Daoy (cell line): ENCODE results near the gene CSNK1G1. TPM values are rescaled to one million over a fixed set of nuclear protein-coding genes. Genes with fewer than 3 reads are reported as not detected.

ENCODE experiments used
- DNase-seq: peaks from one replicate; pipeline ENCODE4 v3.0.0-alpha.2; 2015; ENCODE audit warnings: low read depth
- total RNA-seq: library from RNA; depleted of rRNA; stranded (reverse); fragments of >200 nt; shearing (Covaris generic); gene quantifications from 2 replicates; pipeline ENCODE4 v1.2.3, GENCODE V29; 2014

CSNK1G1 gene
- total RNA-seq, 1 experiment from 2014 or later, result 10.7 TPM

GRCh38 chr15:64191971-64192830 lies 163.8 kb downstream of the CSNK1G1 start:
- no peak for DNase-seq

DNA sequence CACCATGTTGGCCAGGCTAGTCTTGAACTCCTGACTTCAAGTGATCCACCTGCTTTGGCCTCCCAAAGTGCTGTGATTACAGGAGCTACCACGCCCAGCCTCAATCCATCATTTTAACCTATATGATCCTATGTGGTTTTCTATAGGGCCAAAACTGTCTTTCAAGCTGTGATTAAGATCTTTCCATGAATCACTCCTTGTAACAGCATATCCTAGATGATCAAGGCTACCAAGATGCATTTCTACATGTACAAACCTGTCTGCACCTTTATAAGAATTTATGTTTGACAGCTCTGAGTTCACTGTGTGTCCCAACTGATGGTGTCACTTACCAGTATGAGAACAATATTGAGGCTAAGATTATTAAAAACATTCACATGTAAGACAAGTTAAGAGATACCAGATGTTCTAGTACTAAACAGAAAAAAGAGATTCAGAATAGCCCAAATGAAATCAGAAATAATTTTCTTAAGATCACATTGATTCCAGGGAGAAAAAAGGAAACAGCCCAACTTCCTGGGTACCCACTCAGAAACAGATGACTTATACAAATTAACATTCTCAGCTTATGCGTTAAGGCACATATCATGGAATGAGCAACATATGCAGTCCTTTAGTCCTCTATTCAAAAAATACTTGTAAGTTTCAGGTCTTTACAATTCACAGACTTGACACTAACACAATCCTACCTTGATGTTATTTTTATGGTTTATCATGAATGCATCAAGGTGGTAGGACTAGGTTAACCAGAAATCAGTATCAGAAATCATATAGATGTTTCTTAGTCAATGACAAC lies 168.4 kb downstream of the CSNK1G1 start:
- DNase-seq, result no peak

DNA sequence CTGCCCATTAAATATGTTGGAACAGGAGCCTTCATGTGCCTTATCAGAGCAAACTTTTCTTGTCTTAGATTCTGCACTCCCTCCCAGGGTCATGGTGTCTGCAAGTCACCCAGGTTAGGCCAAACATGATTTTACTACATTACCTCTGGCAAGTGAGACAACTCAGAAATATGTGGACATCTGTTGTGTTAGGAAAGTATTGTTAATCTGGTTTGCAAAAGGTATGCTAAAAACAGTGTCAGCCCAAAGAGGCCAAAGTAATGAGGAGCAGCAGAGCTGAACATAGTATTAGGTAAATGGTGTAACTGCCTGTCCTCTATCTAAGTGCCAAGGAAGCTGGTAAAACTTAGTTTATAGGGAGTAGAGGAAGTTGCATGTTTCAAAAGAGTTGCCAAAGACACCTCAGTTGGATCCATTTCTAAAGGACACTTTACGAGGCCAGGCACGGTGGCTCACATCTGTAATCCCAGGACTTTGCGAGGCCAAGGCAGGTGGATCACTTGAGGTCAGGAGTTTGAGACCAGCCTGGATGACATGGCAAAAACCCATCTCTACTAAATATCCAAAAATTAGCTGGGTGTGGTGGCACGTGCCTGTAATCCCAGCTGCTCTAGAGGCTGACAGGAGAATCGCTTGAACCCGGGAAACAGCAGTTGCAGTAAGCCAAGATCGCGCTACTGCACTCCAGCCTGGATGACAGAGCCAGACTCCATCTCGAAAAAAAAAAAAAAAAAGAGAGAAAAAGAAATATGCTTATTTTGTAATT lies 170.6 kb downstream of the CSNK1G1 start:
- DNase-seq, result no peak

DNA sequence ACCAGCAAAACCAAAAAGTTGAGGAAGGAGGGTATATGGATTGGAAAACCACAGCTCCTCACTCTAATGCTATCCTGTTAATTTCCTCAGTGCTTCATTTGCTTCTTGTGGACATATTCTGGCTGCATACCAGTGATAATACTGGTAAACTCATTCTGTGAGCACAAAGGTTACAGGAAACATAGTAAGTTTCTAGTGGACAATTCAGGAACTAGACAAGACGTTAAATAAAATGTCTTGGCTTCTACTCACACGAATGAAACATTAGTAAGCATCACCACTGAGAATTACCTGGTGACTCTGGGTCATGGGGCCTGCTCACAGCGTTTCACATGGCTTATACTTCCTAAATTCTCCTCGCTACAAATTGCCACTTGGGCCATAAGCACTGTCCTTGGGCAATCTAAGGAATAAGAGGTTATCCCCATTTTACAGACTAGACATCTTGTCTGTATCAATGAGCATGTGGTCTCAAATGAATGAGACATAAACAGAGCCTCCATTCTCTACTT lies 173.1 kb downstream of the CSNK1G1 start:
- no peak for DNase-seq

GRCh38 chr15:64180235-64180824 lies 175.6 kb downstream of the CSNK1G1 start:
- no peak for DNase-seq

DNA sequence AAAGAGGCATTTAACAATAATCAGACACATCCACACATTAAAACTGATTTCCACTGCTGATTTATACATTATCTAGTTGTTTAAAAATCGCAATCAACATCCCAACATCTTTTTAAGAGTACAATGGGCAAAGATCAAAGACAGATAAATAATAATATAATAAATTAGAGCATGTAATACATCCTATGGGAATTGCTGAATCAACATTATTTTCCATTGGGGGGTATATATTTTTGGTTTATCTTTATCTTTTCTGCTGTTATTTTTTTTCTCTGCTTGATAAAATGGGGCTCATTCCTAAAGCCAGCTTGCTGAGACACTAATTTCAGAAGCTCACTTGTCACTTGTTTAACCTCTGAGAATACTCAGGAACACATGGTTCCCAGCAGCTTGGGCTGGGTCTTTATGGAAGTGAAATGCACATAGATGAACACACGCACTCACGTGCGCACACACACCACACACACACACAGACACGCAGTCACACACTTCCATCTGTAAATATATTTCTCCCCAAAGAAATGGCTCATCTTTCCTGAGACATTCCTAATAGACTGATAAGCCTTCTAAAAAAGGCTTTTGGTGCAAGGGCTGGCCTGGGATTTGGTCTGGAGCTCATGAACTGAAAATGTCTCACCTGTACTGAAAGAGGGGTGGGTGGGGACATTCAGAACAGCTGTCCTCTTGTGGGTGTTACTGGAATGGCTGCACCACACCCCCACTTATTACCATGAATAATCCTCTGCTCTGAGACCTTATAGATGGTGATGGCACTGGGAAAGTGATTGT lies 189.7 kb downstream of the CSNK1G1 start:
- DNase-seq, result no peak

DNA sequence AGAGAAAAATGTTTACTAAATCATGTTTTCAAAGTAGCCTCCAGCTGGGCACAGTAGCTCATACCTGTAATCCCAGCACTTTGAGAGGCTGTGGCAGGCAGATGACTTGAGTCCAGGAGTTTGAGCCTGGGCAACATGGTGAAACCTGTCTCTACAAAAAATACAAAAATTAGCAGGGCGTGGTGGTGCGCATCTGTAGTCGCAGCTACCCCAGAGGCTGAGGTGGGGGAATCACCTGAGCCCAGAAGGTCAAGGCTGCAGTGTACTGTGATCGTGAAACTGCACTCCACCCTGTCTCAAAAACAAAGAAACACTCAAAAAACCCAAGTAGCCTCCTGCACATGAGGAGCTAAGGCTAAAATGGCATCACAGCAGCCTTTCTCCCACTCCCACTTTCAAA lies 191.5 kb downstream of the CSNK1G1 start:
- DNase-seq, result no peak

DNA sequence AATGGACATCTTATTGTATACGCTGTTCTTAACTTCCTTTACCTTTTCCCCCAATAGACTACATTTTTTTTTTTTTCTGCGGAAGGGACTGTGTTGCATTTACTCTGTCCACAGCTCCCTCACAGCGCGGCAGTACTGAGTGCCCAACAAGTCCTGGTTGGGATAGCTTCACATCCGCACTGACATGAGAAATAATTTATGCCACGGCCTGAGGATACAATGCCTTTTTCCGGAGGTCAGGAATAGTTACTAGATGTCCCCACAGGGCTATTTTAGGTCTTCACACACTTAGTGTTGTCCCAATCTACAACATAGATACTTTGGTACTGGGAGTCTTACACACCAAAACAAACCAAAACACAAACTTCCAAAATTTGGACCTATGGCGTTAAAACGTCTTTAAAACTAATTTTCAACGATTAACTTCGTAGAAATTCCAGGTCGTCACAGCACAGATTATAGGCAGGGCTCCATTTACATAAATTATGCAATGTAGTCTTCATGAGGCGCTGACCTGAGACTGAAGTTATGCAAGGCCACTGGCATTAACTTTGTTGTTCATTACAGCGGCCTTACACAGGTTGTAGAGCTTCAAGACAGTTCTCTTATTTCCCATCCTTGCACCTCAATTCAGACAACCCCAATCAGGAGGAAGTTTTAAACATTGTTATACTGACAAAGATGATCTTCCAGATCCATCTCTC lies 192.2 kb downstream of the CSNK1G1 start:
- no peak for DNase-seq

DNA sequence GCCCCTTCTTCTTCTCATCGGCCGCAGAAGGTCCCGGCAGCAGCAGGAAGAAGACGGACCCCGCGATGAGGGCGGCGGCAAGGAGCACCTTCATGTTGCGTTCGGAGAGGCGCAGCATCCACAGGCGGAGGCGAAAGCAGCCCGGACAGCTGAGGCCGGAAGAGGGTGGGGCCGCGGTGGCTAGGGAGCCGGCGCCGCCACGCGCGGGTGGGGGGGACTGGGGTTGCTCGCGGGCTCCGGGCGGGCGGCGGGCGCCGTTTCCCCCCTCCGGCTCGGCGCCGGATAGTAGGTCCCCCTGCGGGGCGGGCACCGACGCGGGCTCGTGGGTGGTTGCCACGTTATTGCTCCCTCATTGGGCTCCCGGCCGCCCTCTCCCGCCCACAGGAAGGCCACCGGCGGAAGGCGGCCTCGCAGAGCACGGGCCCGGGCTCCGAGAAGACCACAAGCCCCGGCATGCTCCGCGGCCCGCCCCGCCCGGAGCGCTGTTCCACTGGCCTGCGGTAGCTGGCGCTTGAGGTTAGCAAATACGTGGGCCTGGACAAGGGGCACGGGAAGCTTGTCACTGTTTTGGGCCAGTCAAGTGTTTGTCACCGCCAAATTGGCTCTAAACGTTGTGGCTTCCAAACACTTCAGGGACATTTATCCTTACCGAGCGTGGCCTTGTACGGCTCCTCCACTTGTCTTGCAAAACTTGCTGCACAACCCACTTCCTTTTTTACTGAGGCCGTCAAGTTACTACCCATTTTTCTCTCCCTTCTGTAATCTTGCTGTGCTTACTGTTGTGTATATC lies 192.9 kb downstream of the CSNK1G1 start, which contains the start of gene PPIB:
PPIB (minus strand) TSS at position 154 of the 790 bp plus-strand sequence; CDS start at position 118, 36 bp downstream.
- DNase-seq, result peak; percentile 99

GRCh38 chr15:64162478-64162868 lies 193.5 kb downstream of the CSNK1G1 start:
- no peak for DNase-seq

DNA sequence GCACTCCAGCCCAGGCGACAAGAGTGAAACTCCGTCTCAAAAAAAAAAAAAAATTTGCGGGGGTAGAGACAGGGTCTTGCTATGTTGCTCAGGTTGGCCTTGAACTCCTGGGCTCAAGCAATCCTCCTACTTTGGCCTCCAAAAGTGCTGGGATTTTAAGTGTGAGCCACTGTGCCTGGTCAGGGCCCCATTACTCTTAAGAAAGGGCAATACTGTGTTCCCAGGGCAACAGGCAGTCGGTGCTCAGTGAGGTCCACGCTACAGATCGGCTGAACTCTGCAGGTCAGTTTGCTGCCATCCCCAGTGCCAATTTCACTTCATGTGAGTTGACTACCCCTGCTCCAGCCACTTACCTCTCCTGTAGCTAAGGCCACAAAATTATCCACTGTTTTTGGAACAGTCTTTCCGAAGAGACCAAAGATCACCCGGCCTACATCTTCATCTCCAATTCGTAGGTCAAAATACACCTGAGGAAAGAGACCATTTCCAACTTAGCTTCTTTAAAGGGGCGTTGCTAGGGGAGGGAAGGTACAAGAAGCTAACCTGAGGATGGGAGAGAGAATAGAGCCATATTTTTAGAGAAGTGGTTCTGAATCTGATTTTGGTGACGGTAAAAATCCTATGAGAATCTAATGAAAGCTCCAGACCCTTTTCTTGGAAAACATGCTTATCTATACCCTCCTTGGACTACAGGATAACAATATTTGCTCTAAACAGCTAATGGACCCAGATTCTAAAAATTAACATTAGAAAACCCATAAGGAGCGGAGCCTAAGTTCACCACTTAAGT lies 194.1 kb downstream of the CSNK1G1 start:
- DNase-seq, result no peak

DNA sequence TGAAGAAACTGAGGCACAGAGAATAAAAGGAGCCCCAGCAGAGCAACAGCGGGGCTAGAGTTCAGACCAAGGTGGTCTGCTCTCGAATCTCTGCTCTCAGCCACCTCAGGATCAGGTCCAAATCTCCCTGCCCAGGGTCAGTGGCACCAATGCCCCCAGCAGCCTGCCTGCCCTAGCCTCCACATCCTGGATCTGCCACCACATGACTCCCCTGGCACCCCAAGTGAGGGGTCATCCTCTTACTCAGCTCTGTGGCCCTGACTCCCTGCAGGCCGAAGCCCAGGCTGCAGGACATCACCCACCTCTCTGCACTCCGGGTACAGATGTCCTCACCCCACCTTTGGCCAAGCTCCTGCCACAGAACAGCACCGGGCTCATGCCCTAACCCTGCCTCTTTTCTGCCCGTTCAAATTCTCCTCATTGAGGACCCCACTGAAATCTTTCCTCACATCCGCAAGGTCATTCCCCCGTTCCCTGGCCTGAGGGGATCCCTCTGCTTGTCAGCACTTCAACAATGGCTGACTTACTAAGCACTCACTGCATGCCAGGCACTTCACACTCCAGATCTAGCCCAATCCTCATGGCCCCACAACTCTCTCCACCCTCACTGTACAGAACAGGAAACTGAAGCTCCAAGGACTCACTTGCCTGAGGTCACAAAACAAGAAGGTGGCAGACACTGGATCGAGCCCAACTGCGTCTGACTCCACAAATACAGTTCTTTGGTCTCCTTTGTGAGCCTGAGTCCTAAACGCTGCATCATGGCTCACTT lies 197.4 kb downstream of the CSNK1G1 start:
- no peak for DNase-seq

- DNase-seq, result no peak
Observed at GRCh38 chr15:64157599-64158125, 198.3 kb downstream of the CSNK1G1 start.

DNA sequence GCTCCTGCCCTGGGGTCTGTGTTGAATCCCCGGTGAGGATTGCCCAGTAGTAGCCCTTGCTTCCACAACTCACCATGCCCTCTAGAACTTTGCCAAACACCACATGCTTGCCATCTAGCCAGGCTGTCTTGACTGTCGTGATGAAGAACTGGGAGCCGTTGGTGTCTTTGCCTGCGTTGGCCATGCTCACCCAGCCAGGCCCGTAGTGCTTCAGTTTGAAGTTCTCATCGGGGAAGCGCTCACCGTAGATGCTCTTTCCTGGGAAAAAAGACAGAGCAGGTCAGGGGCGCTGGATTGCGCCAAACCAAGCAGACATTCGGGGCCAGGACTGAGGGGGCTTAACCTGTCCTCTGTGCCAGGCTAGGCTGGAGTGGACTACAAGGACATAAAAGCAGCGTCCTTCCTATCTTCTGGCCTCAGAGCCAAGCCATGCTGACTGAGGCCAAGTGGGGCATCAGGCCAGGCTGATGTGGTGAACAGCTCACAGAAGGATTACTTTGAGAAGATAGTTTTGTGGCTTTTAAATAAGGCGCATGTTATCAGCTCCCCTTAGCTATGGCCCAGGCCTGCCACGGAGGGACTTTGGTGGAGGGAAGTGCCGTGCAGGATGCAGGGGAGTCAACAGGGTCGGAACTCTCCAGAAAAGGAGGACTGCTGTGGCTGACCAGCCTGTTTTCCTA lies 199.2 kb downstream of the CSNK1G1 start:
- DNase-seq, result no peak

GRCh38 chr15:64155802-64156651 lies 199.9 kb downstream of the CSNK1G1 start:
- no peak for DNase-seq
